ENCODE measurements around the gene ACACA.
"Not testable (repeated sequence)": the region's sequence is repeated elsewhere in the genome, so short reads cannot be mapped to it uniquely, and the experiment has no call there.

The ACACA gene

GRCh38 chr17:37406635-37407461 lies at the start of gene ACACA, which contains the start of gene TADA2A:
Gene ACACA, minus strand, starts transcription at chr17:37406836. Its CDS starts 537 bp downstream, at chr17:37406299.
Gene TADA2A, plus strand, starts transcription at chr17:37406886. Its CDS starts 4,480 bp downstream, at chr17:37411366.
- Mint-ChIP-seq H3K27ac (peak within 1 kb of the TSS; percentile 97), H3K4me1 (peaks cover 50% of the 10 kb centered on the region), H3K27me3 (no peaks in the 10 kb centered on the region), H3K4me3 (peak within 1 kb of the TSS; percentile 99), H3K9me3 (no peaks in the 10 kb centered on the region), H3K36me3 (ENCODE audit: low read depth) (peaks cover 42% of the 10 kb centered on the region)
- ATAC-seq (peak; percentile 98), DNase-seq (peak; percentile 83)

GRCh38 chr17:37450112-37450511 lies 43.5 kb upstream of the ACACA start:
- no peak for DNase-seq
- H3K4me3 Mint-ChIP-seq: no peak overlapping the region
- H3K36me3 Mint-ChIP-seq (ENCODE audit: low read depth): peaks cover 36% of the 10 kb centered on the region
- H3K4me1 Mint-ChIP-seq: peaks cover 4% of the 10 kb centered on the region
- ATAC-seq: no peak
- no peak overlapping the region for H3K27ac Mint-ChIP-seq
- H3K27me3 Mint-ChIP-seq: no peaks in the 10 kb centered on the region
- no peaks in the 10 kb centered on the region for H3K9me3 Mint-ChIP-seq

GRCh38 chr17:37447641-37448040 lies 41.0 kb upstream of the ACACA start:
- H3K27me3 Mint-ChIP-seq: no peaks in the 10 kb centered on the region
- no peak overlapping the region for H3K27ac Mint-ChIP-seq
- H3K9me3 Mint-ChIP-seq: no peaks in the 10 kb centered on the region
- ATAC-seq (peak; percentile 52), DNase-seq (no peak)
- no peak overlapping the region for H3K4me3 Mint-ChIP-seq
- H3K4me1 Mint-ChIP-seq: peaks cover 4% of the 10 kb centered on the region
- peaks cover 46% of the 10 kb centered on the region for H3K36me3 Mint-ChIP-seq (ENCODE audit: low read depth)

- Mint-ChIP-seq H3K36me3 (ENCODE audit: low read depth) (peaks cover 54% of the 10 kb centered on the region), H3K27ac (no peak overlapping the region), H3K4me1 (peaks cover 4% of the 10 kb centered on the region), H3K27me3 (no peaks in the 10 kb centered on the region), H3K9me3 (no peaks in the 10 kb centered on the region), H3K4me3 (no peak overlapping the region)
- DNase-seq (no peak), ATAC-seq (no peak)
Measured at GRCh38 chr17:37446027-37446426, 39.4 kb upstream of the ACACA start.

GRCh38 chr17:37441369-37442014 lies 34.9 kb upstream of the ACACA start:
- not testable (repeated sequence) for ATAC-seq

GRCh38 chr17:37440424-37440823 lies 33.8 kb upstream of the ACACA start:
- Mint-ChIP-seq H3K27ac (no peak overlapping the region), H3K36me3 (ENCODE audit: low read depth) (peaks cover 54% of the 10 kb centered on the region), H3K4me1 (no peaks in the 10 kb centered on the region), H3K27me3 (no peaks in the 10 kb centered on the region), H3K4me3 (no peak overlapping the region), H3K9me3 (no peaks in the 10 kb centered on the region)
- DNase-seq (no peak), ATAC-seq (no peak)

More at GRCh38 chr17:37441369-37442014, 34.9 kb upstream of the ACACA start:
- H3K36me3 Mint-ChIP-seq (ENCODE audit: low read depth): peaks cover 56% of the 10 kb centered on the region
- not testable (repeated sequence) for H3K27ac Mint-ChIP-seq, H3K9me3 Mint-ChIP-seq, H3K27me3 Mint-ChIP-seq, H3K4me1 Mint-ChIP-seq, DNase-seq, H3K4me3 Mint-ChIP-seq

- peaks cover 50% of the 10 kb centered on the region for H3K36me3 Mint-ChIP-seq (ENCODE audit: low read depth)
Measured at GRCh38 chr17:37438141-37438540, 31.5 kb upstream of the ACACA start.

GRCh38 chr17:37432671-37433070 lies 26.0 kb upstream of the ACACA start:
- no peaks in the 10 kb centered on the region for H3K9me3 Mint-ChIP-seq
- DNase-seq: no peak
- peaks cover 35% of the 10 kb centered on the region for H3K4me1 Mint-ChIP-seq
- peaks cover 41% of the 10 kb centered on the region for H3K36me3 Mint-ChIP-seq (ENCODE audit: low read depth)
- ATAC-seq: no peak
- no peak overlapping the region for H3K4me3 Mint-ChIP-seq
- no peak overlapping the region for H3K27ac Mint-ChIP-seq
- no peaks in the 10 kb centered on the region for H3K27me3 Mint-ChIP-seq

More at GRCh38 chr17:37438141-37438540, 31.5 kb upstream of the ACACA start:
- no peak for DNase-seq
- Mint-ChIP-seq H3K4me1 (no peaks in the 10 kb centered on the region), H3K27me3 (no peaks in the 10 kb centered on the region), H3K9me3 (no peaks in the 10 kb centered on the region), H3K27ac (no peak overlapping the region), H3K4me3 (no peak overlapping the region)
- ATAC-seq: no peak

GRCh38 chr17:37430051-37430627 lies 23.5 kb upstream of the ACACA start:
- ATAC-seq (peak; percentile 92), DNase-seq (no peak)
- Mint-ChIP-seq H3K4me1 (peaks cover 35% of the 10 kb centered on the region), H3K9me3 (no peaks in the 10 kb centered on the region), H3K36me3 (ENCODE audit: low read depth) (peaks cover 55% of the 10 kb centered on the region), H3K4me3 (peak overlapping the region; percentile 10), H3K27ac (peak overlapping the region; percentile 85), H3K27me3 (no peaks in the 10 kb centered on the region)

- Mint-ChIP-seq H3K27ac (peak overlapping the region; percentile 85), H3K9me3 (no peaks in the 10 kb centered on the region), H3K4me3 (peak overlapping the region; percentile 10), H3K27me3 (no peaks in the 10 kb centered on the region), H3K4me1 (peaks cover 35% of the 10 kb centered on the region), H3K36me3 (ENCODE audit: low read depth) (peaks cover 55% of the 10 kb centered on the region)
- no peak for ATAC-seq
- DNase-seq: no peak
Measured at GRCh38 chr17:37429453-37429852, 22.8 kb upstream of the ACACA start.

GRCh38 chr17:37429039-37429438 lies 22.4 kb upstream of the ACACA start:
- H3K36me3 Mint-ChIP-seq (ENCODE audit: low read depth): peaks cover 51% of the 10 kb centered on the region
- peak overlapping the region; percentile 85 for H3K27ac Mint-ChIP-seq
- ATAC-seq (no peak), DNase-seq (no peak)
- H3K27me3 Mint-ChIP-seq: no peaks in the 10 kb centered on the region
- no peaks in the 10 kb centered on the region for H3K9me3 Mint-ChIP-seq
- peaks cover 35% of the 10 kb centered on the region for H3K4me1 Mint-ChIP-seq
- H3K4me3 Mint-ChIP-seq: no peak overlapping the region

GRCh38 chr17:37425268-37425667 lies 18.6 kb upstream of the ACACA start:
- ATAC-seq (no peak), DNase-seq (no peak)
- H3K27ac Mint-ChIP-seq: no peak overlapping the region
- peaks cover 50% of the 10 kb centered on the region for H3K36me3 Mint-ChIP-seq (ENCODE audit: low read depth)
- H3K27me3 Mint-ChIP-seq: no peaks in the 10 kb centered on the region
- peaks cover 18% of the 10 kb centered on the region for H3K4me1 Mint-ChIP-seq
- no peaks in the 10 kb centered on the region for H3K9me3 Mint-ChIP-seq
- H3K4me3 Mint-ChIP-seq: no peak overlapping the region

GRCh38 chr17:37422971-37423625 lies 16.5 kb upstream of the ACACA start:
- Mint-ChIP-seq H3K4me3 (no peak overlapping the region), H3K36me3 (ENCODE audit: low read depth) (peaks cover 45% of the 10 kb centered on the region), H3K4me1 (no peaks in the 10 kb centered on the region), H3K9me3 (no peaks in the 10 kb centered on the region), H3K27me3 (no peaks in the 10 kb centered on the region), H3K27ac (no peak overlapping the region)
- ATAC-seq: no peak
- DNase-seq: no peak

GRCh38 chr17:37417852-37418251 lies 11.2 kb upstream of the ACACA start:
- no peak overlapping the region for H3K4me3 Mint-ChIP-seq
- H3K36me3 Mint-ChIP-seq (ENCODE audit: low read depth): peaks cover 44% of the 10 kb centered on the region
- H3K27me3 Mint-ChIP-seq: no peaks in the 10 kb centered on the region
- ATAC-seq: no peak
- H3K9me3 Mint-ChIP-seq: no peaks in the 10 kb centered on the region
- no peaks in the 10 kb centered on the region for H3K4me1 Mint-ChIP-seq
- H3K27ac Mint-ChIP-seq: no peak overlapping the region
- no peak for DNase-seq
